ENCODE data around the gene PRKCE. TPM values are rescaled to one million over a fixed set of nuclear protein-coding genes. Genes with fewer than 3 reads are reported as not detected.

PRKCE gene
- total and polyA plus RNA-seq, 3 donors from 2014 or later, result 27.4 to 35.8 (median 33.1) TPM

DNA sequence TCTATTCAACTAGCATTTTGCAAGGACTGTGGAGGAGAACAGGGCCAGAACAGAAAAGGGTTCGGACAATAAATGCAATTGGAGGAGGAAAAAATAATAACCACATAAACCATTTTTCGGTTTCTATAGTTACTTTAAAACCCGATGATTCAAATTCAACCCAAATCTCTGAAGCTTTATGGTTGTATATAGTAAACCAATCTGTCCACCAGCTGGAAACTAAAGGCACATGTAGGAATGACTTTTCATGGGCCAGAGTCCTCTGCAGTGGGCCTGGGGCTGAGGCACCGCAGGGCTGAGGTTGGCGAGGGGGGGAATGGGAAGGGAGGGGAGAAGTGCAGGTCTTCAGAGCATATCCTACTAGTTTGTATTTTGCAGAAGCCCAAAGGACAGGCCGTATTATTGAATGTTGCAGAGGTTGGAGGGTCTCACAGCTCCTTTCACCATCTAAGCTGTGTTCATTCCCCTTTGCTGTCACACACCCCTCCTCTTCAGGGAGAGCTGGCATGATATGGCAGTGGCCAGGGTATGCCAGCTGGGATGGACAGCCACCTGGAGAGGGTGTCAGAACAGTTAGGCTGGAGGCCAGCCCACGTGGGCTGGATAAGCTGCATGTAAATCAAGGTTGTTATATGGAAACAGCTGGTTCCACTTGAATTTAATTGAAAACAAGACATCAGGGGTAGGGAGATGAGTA lies 267.1 kb downstream of the PRKCE start:
- Histone ChIP-seq H3K4me3 (no peak overlapping the region), H3K9me3 (no peaks in the 10 kb centered on the region), H3K27ac (no peak overlapping the region), H3K27me3 (no peaks in the 10 kb centered on the region), H3K4me1 (no peaks in the 10 kb centered on the region), H3K36me3 (ENCODE audit: low read depth, missing control alignments) (no peaks in the 10 kb centered on the region)
- TF ChIP-seq, protein P1, sequence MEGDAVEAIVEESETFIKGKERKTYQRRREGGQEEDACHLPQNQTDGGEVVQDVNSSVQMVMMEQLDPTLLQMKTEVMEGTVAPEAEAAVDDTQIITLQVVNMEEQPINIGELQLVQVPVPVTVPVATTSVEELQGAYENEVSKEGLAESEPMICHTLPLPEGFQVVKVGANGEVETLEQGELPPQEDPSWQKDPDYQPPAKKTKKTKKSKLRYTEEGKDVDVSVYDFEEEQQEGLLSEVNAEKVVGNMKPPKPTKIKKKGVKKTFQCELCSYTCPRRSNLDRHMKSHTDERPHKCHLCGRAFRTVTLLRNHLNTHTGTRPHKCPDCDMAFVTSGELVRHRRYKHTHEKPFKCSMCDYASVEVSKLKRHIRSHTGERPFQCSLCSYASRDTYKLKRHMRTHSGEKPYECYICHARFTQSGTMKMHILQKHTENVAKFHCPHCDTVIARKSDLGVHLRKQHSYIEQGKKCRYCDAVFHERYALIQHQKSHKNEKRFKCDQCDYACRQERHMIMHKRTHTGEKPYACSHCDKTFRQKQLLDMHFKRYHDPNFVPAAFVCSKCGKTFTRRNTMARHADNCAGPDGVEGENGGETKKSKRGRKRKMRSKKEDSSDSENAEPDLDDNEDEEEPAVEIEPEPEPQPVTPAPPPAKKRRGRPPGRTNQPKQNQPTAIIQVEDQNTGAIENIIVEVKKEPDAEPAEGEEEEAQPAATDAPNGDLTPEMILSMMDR (IDR thresholded peaks at IDR 0.05), result no peak
- TF ChIP-seq POLR2A (IDR thresholded peaks at IDR 0.05), result no peak
- intact Hi-C loops (cut with DNase I; ENCODE audit: low total_unique reads), result no loop called here
- 80 to 82% methylated on average over 7 of the region's 7 CpGs for WGBS, 2 donors
- no peak for DNase-seq

DNA sequence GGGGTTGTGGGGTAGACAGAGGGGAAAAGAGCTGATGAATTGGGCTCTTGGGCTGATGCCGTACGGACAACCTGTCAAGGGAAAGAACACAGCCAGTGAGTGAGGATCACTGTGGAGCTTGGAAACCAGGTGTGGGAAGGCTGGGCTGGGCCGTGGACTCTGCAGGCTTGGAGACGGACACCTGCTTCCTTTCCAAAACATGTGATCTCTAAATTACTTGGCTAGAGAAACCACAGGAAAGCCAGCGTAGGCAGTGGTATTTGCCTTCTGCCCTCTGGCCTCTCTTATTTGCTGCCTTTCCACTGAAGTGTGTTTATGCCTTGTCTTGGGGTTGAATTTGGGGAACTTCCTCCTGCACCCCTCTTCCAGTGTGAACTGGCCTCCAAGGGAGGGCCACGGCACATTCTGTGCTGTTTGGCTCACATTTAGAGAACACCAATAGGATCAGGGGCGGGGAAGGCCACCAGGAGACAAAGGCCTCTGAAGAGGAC lies 267.7 kb downstream of the PRKCE start:
- TF ChIP-seq, protein P1 (IDR thresholded peaks at IDR 0.05), result no peak
- no peak for TF ChIP-seq POLR2A (IDR thresholded peaks at IDR 0.05)
- Histone ChIP-seq H3K4me1 (no peaks in the 10 kb centered on the region), H3K4me3 (no peak overlapping the region), H3K36me3 (ENCODE audit: low read depth, missing control alignments) (no peaks in the 10 kb centered on the region), H3K27me3 (no peaks in the 10 kb centered on the region), H3K9me3 (no peaks in the 10 kb centered on the region), H3K27ac (no peak overlapping the region)
- intact Hi-C loops (cut with DNase I; ENCODE audit: low total_unique reads), result no loop called here
- DNase-seq, result no peak
- 81 to 87% methylated on average over 7 of the region's 7 CpGs for WGBS, 2 donors

DNA sequence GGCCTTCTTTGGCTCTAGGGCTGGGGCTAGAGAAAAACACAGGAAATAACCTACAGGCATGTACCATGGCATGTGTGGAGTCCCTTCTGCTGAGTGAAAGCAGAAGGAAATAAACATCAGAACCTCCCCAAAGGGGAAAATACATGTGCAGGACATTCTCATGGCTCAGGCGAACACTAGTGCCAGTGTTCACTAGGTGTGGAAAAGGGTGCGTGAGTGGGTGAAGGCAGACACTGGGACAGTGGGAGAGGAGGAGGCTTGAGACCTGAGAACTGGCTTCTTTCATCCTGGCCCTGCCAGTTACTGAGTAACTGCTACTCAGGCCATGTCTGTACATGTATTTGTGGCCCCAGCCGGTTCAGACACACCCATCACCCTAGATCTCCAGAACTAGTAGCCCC lies 268.2 kb downstream of the PRKCE start:
- no peaks in the 10 kb centered on the region for H3K4me1 ChIP-seq
- no peak for DNase-seq
- H3K9me3 ChIP-seq, result no peaks in the 10 kb centered on the region
- no peak overlapping the region for H3K27ac ChIP-seq
- H3K36me3 ChIP-seq (ENCODE audit: low read depth, missing control alignments), result no peaks in the 10 kb centered on the region
- 83 to 91% methylated on average over 3 of the region's 3 CpGs for WGBS, 2 donors
- intact Hi-C loops (cut with DNase I; ENCODE audit: low total_unique reads), result no loop called here
- no peaks in the 10 kb centered on the region for H3K27me3 ChIP-seq
- no peak overlapping the region for H3K4me3 ChIP-seq
- TF ChIP-seq, protein P1 (IDR thresholded peaks at IDR 0.05), result no peak
- TF ChIP-seq POLR2A (IDR thresholded peaks at IDR 0.05), result no peak

DNA sequence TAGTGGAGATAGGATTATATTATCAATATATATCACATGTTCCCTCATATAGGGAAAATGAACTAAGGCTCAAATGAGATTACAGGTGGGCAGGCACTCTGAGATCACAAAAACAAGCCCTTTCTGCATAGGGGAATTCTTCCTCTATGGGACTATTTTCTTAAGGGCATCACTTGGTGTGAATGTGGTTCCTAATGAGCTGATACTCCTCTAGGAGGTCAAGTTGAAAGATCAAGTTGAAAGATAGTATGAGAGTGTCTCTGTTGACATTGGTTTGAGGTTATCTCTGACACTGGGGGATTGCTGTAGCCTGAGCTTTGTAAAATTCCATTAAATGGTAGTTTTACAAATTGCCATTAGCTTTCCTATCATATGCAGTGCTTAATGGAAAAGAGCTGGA lies 270.4 kb downstream of the PRKCE start:
- no peaks in the 10 kb centered on the region for H3K9me3 ChIP-seq
- no peak overlapping the region for H3K27ac ChIP-seq
- TF ChIP-seq POLR2A (IDR thresholded peaks at IDR 0.05), result no peak
- TF ChIP-seq, protein P1 (IDR thresholded peaks at IDR 0.05), result no peak
- DNase-seq, result no peak
- H3K27me3 ChIP-seq, result no peaks in the 10 kb centered on the region
- intact Hi-C loops (cut with DNase I; ENCODE audit: low total_unique reads), result no loop called here
- no peaks in the 10 kb centered on the region for H3K4me1 ChIP-seq
- H3K36me3 ChIP-seq (ENCODE audit: low read depth, missing control alignments), result no peaks in the 10 kb centered on the region
- no peak overlapping the region for H3K4me3 ChIP-seq

DNA sequence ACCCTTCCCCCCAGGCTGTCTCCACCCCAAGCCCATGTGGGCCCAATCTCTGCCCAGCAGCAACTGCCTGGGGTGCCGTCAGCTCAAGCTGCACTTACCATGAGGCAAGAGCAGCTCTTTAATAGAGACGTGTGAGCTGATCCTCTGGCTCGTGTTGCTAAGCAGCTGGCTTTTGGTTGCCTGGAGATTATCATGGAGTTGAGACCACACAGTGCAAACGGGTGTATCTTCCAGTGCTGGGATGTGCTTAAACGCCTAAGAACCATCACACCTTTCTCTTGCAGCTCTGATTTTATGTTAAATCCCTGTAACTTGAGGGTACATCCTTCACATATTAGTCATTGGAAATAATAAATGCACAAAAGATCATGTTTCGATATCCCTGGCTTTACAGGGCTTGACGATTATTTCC lies 271.1 kb downstream of the PRKCE start:
- intact Hi-C loops (cut with DNase I; ENCODE audit: low total_unique reads), result no loop called here
- Histone ChIP-seq H3K36me3 (ENCODE audit: low read depth, missing control alignments) (no peaks in the 10 kb centered on the region), H3K4me1 (no peaks in the 10 kb centered on the region), H3K9me3 (no peaks in the 10 kb centered on the region), H3K4me3 (no peak overlapping the region), H3K27ac (no peak overlapping the region), H3K27me3 (no peaks in the 10 kb centered on the region)
- TF ChIP-seq, protein P1 (IDR thresholded peaks at IDR 0.05), result no peak
- TF ChIP-seq POLR2A (IDR thresholded peaks at IDR 0.05), result no peak
- WGBS, 2 donors, result 59 to 64% methylated on average over 7 of the region's 7 CpGs
- DNase-seq, result peak; percentile 32
